SK-N-SH (cell line): ENCODE results near the gene XXYLT1.

Source experiments
- FOXM1 ChIP-seq: IDR thresholded peaks from 2 replicates; pipeline ENCODE4 v1.4.0; 2012; ENCODE audit warnings: low read depth, mild to moderate bottlenecking
- MAX ChIP-seq: IDR thresholded peaks from 2 replicates; pipeline ENCODE4 v1.4.0; 2012; ENCODE audit warnings: low read depth
- PBX3 ChIP-seq: IDR thresholded peaks from 2 replicates; pipeline ENCODE4; 2012
- POLR2AphosphoS5 ChIP-seq: IDR thresholded peaks from 2 replicates; pipeline ENCODE4 v1.6.1; 2012; ENCODE audit warnings: low read depth, low read length
- RFX5 ChIP-seq: IDR thresholded peaks from 2 replicates; pipeline ENCODE4 v1.6.1; 2012; ENCODE audit warnings: mild to moderate bottlenecking, improper control_type of control experiment, low read length
- SIN3A ChIP-seq: IDR thresholded peaks from 2 replicates; pipeline ENCODE4 v1.6.1; 2012; ENCODE audit warnings: low read depth, mild to moderate bottlenecking, low read length, moderate library complexity, borderline replicate concordance
- SMC3 ChIP-seq: IDR thresholded peaks from 2 replicates; pipeline ENCODE4 v1.6.1; 2012; ENCODE audit warnings: low read depth, low read length, improper control_type of control experiment
- TCF12 ChIP-seq: IDR thresholded peaks from 2 replicates; pipeline ENCODE4 v1.4.0; 2012
- YY1 ChIP-seq: IDR thresholded peaks from 2 replicates; pipeline ENCODE4 v1.4.0; 2012; ENCODE audit warnings: low read depth, mild to moderate bottlenecking
- TF ChIP-seq, protein P1 (sequence below): fragments of 200-600 bp; sonication (generic); IDR thresholded peaks from 2 replicates; pipeline ENCODE4 v1.6.1; 2017; ENCODE audit warnings: antibody characterized with exemption, mild to moderate bottlenecking, moderate library complexity
- TF ChIP-seq, protein P2 (sequence below): IDR thresholded peaks from 2 replicates; pipeline ENCODE4 v1.6.1; 2012; ENCODE audit warnings: mild to moderate bottlenecking, low read depth, low read length, moderate library complexity

DNA sequence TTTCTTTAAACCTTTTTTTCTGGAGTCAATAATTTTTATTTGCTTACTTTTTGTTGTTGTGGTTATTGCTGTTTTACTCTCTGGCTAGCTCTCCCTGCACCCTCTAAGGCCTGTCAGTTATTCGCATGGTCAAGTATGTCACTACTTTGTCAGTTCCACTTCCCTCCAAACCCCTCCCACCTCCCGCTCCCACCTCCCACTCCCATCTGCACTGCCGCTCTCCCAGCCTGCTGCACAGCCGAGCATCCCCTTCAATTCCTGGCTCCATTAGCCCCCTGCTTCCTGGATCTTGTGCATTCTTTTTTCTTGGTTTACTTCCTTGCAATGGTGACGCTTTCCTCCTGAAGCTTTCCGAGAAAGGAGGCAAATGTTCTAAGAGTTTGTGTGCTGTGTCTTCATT lies 218.0 kb downstream of the XXYLT1 start:
- TF ChIP-seq, protein P1, sequence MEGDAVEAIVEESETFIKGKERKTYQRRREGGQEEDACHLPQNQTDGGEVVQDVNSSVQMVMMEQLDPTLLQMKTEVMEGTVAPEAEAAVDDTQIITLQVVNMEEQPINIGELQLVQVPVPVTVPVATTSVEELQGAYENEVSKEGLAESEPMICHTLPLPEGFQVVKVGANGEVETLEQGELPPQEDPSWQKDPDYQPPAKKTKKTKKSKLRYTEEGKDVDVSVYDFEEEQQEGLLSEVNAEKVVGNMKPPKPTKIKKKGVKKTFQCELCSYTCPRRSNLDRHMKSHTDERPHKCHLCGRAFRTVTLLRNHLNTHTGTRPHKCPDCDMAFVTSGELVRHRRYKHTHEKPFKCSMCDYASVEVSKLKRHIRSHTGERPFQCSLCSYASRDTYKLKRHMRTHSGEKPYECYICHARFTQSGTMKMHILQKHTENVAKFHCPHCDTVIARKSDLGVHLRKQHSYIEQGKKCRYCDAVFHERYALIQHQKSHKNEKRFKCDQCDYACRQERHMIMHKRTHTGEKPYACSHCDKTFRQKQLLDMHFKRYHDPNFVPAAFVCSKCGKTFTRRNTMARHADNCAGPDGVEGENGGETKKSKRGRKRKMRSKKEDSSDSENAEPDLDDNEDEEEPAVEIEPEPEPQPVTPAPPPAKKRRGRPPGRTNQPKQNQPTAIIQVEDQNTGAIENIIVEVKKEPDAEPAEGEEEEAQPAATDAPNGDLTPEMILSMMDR = no peak
- TF ChIP-seq TCF12 (no peak), SMC3 (no peak), RFX5 (no peak), YY1 (no peak), MAX (no peak), FOXM1 (no peak), PBX3 (no peak), SIN3A (no peak), POLR2AphosphoS5 (no peak)
- TF ChIP-seq, protein P2, sequence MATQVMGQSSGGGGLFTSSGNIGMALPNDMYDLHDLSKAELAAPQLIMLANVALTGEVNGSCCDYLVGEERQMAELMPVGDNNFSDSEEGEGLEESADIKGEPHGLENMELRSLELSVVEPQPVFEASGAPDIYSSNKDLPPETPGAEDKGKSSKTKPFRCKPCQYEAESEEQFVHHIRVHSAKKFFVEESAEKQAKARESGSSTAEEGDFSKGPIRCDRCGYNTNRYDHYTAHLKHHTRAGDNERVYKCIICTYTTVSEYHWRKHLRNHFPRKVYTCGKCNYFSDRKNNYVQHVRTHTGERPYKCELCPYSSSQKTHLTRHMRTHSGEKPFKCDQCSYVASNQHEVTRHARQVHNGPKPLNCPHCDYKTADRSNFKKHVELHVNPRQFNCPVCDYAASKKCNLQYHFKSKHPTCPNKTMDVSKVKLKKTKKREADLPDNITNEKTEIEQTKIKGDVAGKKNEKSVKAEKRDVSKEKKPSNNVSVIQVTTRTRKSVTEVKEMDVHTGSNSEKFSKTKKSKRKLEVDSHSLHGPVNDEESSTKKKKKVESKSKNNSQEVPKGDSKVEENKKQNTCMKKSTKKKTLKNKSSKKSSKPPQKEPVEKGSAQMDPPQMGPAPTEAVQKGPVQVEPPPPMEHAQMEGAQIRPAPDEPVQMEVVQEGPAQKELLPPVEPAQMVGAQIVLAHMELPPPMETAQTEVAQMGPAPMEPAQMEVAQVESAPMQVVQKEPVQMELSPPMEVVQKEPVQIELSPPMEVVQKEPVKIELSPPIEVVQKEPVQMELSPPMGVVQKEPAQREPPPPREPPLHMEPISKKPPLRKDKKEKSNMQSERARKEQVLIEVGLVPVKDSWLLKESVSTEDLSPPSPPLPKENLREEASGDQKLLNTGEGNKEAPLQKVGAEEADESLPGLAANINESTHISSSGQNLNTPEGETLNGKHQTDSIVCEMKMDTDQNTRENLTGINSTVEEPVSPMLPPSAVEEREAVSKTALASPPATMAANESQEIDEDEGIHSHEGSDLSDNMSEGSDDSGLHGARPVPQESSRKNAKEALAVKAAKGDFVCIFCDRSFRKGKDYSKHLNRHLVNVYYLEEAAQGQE = no peak
